Tibial nerve (tissue), 4 donors: ENCODE results near the gene KLHL26. TPM values are rescaled to one million over a fixed set of nuclear protein-coding genes. Genes with fewer than 3 reads are reported as not detected.
A peak's percentile ranks its signal among the peaks of the same experiment; 100 is the strongest.
"Not testable (repeated sequence)": the region's sequence is repeated elsewhere in the genome, so short reads cannot be mapped to it uniquely, and the experiment has no call there.

Experiments used
- DNase-seq, 2 donors: peaks; one replicate each; pipeline ENCODE4 v3.0.0-alpha.2; 2019; ENCODE audit warnings: low spot score in 2 of 2
- H3K27ac ChIP-seq, 4 donors: fragments of 200-600 bp; sonication (generic) in 3 of 4; one replicate each; pipeline ENCODE4 v1.5.1; 2017 to 2019; ENCODE audit warnings: mild to moderate bottlenecking in 1 of 4
- H3K27me3 ChIP-seq, 2 donors: fragments of 200-600 bp; sonication (generic) in 1 of 2; one replicate each; pipeline versions ENCODE4 v1.5.1 to v1.6.0; 2017 to 2019
- H3K36me3 ChIP-seq, 3 donors: fragments of 200-600 bp; sonication (generic); one replicate each; pipeline ENCODE4 v1.5.1; 2018 to 2019
- H3K4me1 ChIP-seq, 4 donors: fragments of 200-600 bp; sonication (generic) in 3 of 4; one replicate each; pipeline ENCODE4 v1.5.1; 2017 to 2019
- H3K4me3 ChIP-seq, 4 donors: fragments of 200-600 bp; sonication (generic) in 3 of 4; one replicate each; pipeline ENCODE4 v1.5.1; 2017 to 2019; ENCODE audit warnings: mild to moderate bottlenecking in 1 of 4, moderate library complexity in 1 of 4
- H3K9me3 ChIP-seq, 4 donors: fragments of 200-600 bp; sonication (generic) in 3 of 4; one replicate each; pipeline ENCODE4 v1.5.1; 2017 to 2019
- CTCF ChIP-seq, 5 experiments: fragments of 200-600 bp in 3 of 5; fragments of 450-650 bp in 2 of 5; sonication (generic) in 3 of 5; IDR thresholded peaks; one replicate each; pipeline ENCODE4 v1.5.1; 2016 to 2019; ENCODE audit warnings: antibody characterized with exemption in 5 of 5, mild to moderate bottlenecking in 3 of 5, moderate library complexity in 2 of 5
- EP300 ChIP-seq, 2 donors: sonication (generic); formaldehyde crosslinking; IDR thresholded peaks; one replicate each; pipeline ENCODE4 v1.6.1; 2017; ENCODE audit warnings: antibody characterized with exemption in 2 of 2, mild to moderate bottlenecking in 1 of 2
- POLR2A ChIP-seq, 2 donors: fragments of 450-650 bp; IDR thresholded peaks; one replicate each; pipeline ENCODE4 v1.6.1; 2017; ENCODE audit warnings: antibody characterized with exemption in 2 of 2, mild to moderate bottlenecking in 2 of 2, moderate library complexity in 2 of 2
- WGBS, 2 donors: methylation state at CpG; one replicate each; pipeline ENCODE4 v1.1.5; 2018; 5-methylcytosine and 5-hydroxymethylcytosine counted together
- total RNA-seq, 4 donors: library from RNA; depleted of rRNA; stranded (reverse); fragments of >200 nt; gene quantifications; one replicate each; pipeline ENCODE4 v1.1.0, GENCODE V29; 2016

Gene KLHL26
- total RNA-seq, 4 donors from 2014 or later: 12.9 to 38.4 (median 15.1) TPM

GRCh38 chr19:18674616-18675015 is 37.8 kb downstream of the KLHL26 start:
- H3K36me3 ChIP-seq: peaks cover 0 to 19% (median 0%) of the 10 kb centered on the region in 3 donors
- no peak overlapping the region for H3K4me3 ChIP-seq
- no peaks in the 10 kb centered on the region for H3K27me3 ChIP-seq
- peaks cover 0 to 70% (median 30%) of the 10 kb centered on the region in 4 donors for H3K4me1 ChIP-seq
- TF ChIP-seq CTCF (IDR thresholded peaks at IDR 0.05): no peak
- TF ChIP-seq EP300 (IDR thresholded peaks at IDR 0.05): no peak
- no peak for TF ChIP-seq POLR2A (IDR thresholded peaks at IDR 0.05)
- WGBS, 2 donors: 66 to 73% methylated on average over 11 of the region's 11 CpGs
- H3K9me3 ChIP-seq: no peaks in the 10 kb centered on the region
- DNase-seq: no peak
- H3K27ac ChIP-seq: peak overlapping the region in 1 of 4 donors; percentile 10

GRCh38 chr19:18675779-18676178 is 39.0 kb downstream of the KLHL26 start:
- 58 to 62% methylated on average over 5 of the region's 5 CpGs for WGBS, 2 donors
- H3K9me3 ChIP-seq: no peaks in the 10 kb centered on the region
- H3K36me3 ChIP-seq: peaks cover 0 to 7% (median 0%) of the 10 kb centered on the region in 3 donors
- no peak for DNase-seq
- TF ChIP-seq EP300 (IDR thresholded peaks at IDR 0.05) (no peak), CTCF (IDR thresholded peaks at IDR 0.05) (peak in 2 of 5 experiments; percentile 36 to 37), POLR2A (IDR thresholded peaks at IDR 0.05) (no peak)
- H3K4me3 ChIP-seq: no peak overlapping the region
- no peak overlapping the region for H3K27ac ChIP-seq
- H3K27me3 ChIP-seq: no peaks in the 10 kb centered on the region
- H3K4me1 ChIP-seq: peaks cover 0 to 58% (median 30%) of the 10 kb centered on the region in 4 donors

DNA sequence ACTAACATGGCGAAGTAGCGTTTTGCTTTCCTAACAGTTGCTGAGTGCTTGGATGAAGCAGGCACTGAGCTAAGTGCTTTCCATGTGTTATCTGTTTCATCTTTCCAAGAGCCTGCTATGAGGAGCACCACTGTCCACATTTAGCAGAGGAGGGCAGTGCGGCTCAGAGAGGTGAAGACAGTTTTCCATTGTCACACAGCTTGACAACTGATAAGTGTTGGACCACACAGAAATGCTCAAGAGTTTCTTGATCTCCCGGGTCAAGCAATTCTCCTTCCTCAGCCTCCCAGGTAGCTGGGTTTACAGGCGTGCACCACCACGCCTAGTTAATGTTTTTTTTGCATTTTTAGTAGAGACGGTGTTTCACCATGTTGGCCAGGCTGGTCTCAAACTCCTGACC is 39.9 kb downstream of the KLHL26 start:
- 79 to 86% methylated on average over 7 of the region's 7 CpGs for WGBS, 2 donors
- DNase-seq: no peak
- Histone ChIP-seq H3K9me3 (no peaks in the 10 kb centered on the region), H3K4me3 (no peak overlapping the region), H3K4me1 (peaks cover 0 to 49% (median 29%) of the 10 kb centered on the region in 4 donors), H3K27me3 (no peaks in the 10 kb centered on the region), H3K36me3 (no peaks in the 10 kb centered on the region), H3K27ac (no peak overlapping the region)
- TF ChIP-seq POLR2A (IDR thresholded peaks at IDR 0.05): no peak
- no peak for TF ChIP-seq CTCF (IDR thresholded peaks at IDR 0.05)
- no peak for TF ChIP-seq EP300 (IDR thresholded peaks at IDR 0.05)

DNA sequence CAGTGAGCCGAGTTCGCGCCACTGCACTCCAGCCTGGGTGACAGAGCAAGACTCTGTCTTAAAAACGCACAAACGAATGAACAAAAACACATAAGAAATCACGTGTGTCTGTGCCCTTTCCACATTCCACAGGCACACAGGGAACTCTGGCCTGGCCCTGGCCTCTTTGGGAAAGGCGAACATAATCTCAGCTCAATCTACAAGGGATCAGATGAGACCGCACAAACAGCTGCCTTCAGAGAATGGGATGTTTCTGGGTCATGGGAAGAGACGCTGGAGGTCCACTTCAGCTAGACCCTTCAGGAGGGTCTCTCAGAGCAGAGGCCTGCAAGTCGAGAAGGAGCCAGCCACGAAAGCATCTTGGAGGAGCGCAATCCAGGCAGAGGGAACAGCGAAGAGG is 40.3 kb downstream of the KLHL26 start:
- Histone ChIP-seq H3K4me1 (peaks cover 0 to 44% (median 25%) of the 10 kb centered on the region in 4 donors), H3K27me3 (no peaks in the 10 kb centered on the region), H3K4me3 (no peak overlapping the region), H3K9me3 (no peaks in the 10 kb centered on the region), H3K27ac (peak overlapping the region in 2 of 4 donors; percentile 20 to 49), H3K36me3 (no peaks in the 10 kb centered on the region)
- TF ChIP-seq CTCF (IDR thresholded peaks at IDR 0.05): no peak
- TF ChIP-seq POLR2A (IDR thresholded peaks at IDR 0.05): no peak
- no peak for TF ChIP-seq EP300 (IDR thresholded peaks at IDR 0.05)
- no peak for DNase-seq
- WGBS, 2 donors: 64 to 69% methylated on average over 13 of the region's 13 CpGs

DNA sequence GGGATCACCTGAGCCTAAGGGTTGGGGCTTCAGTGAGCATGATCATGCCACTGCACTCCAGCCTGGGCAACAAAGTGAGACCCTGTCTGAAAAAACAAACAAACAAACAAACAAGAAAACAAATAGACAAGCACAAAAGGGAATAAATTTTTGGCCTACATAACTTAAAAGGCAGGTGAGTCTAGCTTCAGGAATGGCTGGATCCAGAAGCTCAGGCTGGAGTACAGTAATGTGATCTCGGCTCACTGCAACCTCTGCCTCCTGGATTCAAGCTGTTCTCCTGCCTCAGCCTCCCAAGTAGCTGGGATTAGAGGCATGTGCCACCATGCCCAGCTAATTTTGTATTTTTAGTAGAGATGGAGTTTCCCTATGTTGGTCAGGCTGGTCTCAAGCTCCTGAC is 43.3 kb downstream of the KLHL26 start:
- not testable (repeated sequence) for H3K9me3 ChIP-seq, H3K36me3 ChIP-seq, H3K4me3 ChIP-seq, H3K27me3 ChIP-seq, H3K27ac ChIP-seq, DNase-seq
- WGBS, 2 donors: 89 to 96% methylated on average over 1 of the region's 1 CpG
- peaks cover 0 to 55% (median 29%) of the 10 kb centered on the region in 4 donors for H3K4me1 ChIP-seq

GRCh38 chr19:18682807-18683108 is 45.9 kb downstream of the KLHL26 start:
- Histone ChIP-seq H3K27ac (peak overlapping the region; percentile 63 to 92 (median 84)), H3K4me1 (peaks cover 0 to 51% (median 20%) of the 10 kb centered on the region in 4 donors), H3K36me3 (no peaks in the 10 kb centered on the region), H3K27me3 (no peaks in the 10 kb centered on the region), H3K4me3 (peak overlapping the region in 3 of 4 donors; percentile 48 to 69 (median 50)), H3K9me3 (no peaks in the 10 kb centered on the region)
- DNase-seq: no peak
- 34 to 44% methylated on average over 8 of the region's 8 CpGs for WGBS, 2 donors
- no peak for TF ChIP-seq EP300 (IDR thresholded peaks at IDR 0.05)
- no peak for TF ChIP-seq CTCF (IDR thresholded peaks at IDR 0.05)
- TF ChIP-seq POLR2A (IDR thresholded peaks at IDR 0.05): no peak
